ENCODE results near the gene RNF13. TPM values are rescaled to one million over a fixed set of nuclear protein-coding genes. Genes with fewer than 3 reads are reported as not detected.

RNF13 gene
- total and polyA plus RNA-seq, 2 donors (not counting 1 experiment from before 2014, with no cell fraction given), result 38.0 to 86.5 TPM

GRCh38 chr3:149886957-149887356 lies 73.9 kb downstream of the RNF13 start:
- H3K36me3 ChIP-seq (replicated peaks in 1 of 2; ENCODE audit: control extremely low read depth in 1 of 2, control insufficient read depth in 1 of 2, extremely low read depth in 1 of 2, insufficient read depth in 2 of 2, low read length in 1 of 2), result peaks cover 3 to 6% of the 10 kb centered on the region in 2 experiments
- TF ChIP-seq CTCF (IDR thresholded peaks at IDR 0.05), result no peak
- no peak for TF ChIP-seq EZH2 (IDR thresholded peaks at IDR 0.05; ENCODE audit: borderline replicate concordance, insufficient read depth, low read depth, low read length, poor library complexity, severe bottlenecking)
- peaks cover 6% of the 10 kb centered on the region for H4K20me1 ChIP-seq (ENCODE audit: control insufficient read depth, insufficient read depth, low read length, poor library complexity, severe bottlenecking)
- H3K27me3 Mint-ChIP-seq, result no peaks in the 10 kb centered on the region
- no peak overlapping the region for H3K27ac Mint-ChIP-seq
- no peak overlapping the region for H3K27ac ChIP-seq (ENCODE audit: low read length in 2 of 2)
- ChIA-PET POLR2A (no interaction called here), CTCF (no interaction called here)
- H2AFZ ChIP-seq (ENCODE audit: insufficient read depth, low read depth, low read length, poor library complexity, severe bottlenecking), result no peak overlapping the region
- H3K79me2 ChIP-seq (ENCODE audit: control insufficient read depth, insufficient read depth, low read length), result peaks cover 19% of the 10 kb centered on the region
- peaks cover 0 to 2% (median 0%) of the 10 kb centered on the region in 3 donors for H3K9me3 ChIP-seq (ENCODE audit: control extremely low read depth in 1 of 3, control insufficient read depth in 2 of 3, insufficient read depth in 1 of 3, low read length in 2 of 3)
- intact Hi-C loops (cut with micrococcal nuclease), result no loop called here
- no peak overlapping the region for H3K4me2 ChIP-seq (replicated peaks; ENCODE audit: low read depth, low read length, poor library complexity, severe bottlenecking)
- H3K4me3 ChIP-seq (ENCODE audit: control extremely low read depth in 1 of 5, extremely low read depth in 1 of 5, insufficient read depth in 1 of 5, low read depth in 2 of 5, low read length in 4 of 5), result no peak overlapping the region
- DNase-seq (no peak), ATAC-seq (ENCODE audit: low read depth) (no peak)
- peaks cover 11% of the 10 kb centered on the region for H3K4me1 Mint-ChIP-seq
- 98% methylated on average over 7 of the region's 9 CpGs for WGBS (ENCODE audit: insufficient coverage)
- no peak overlapping the region for H3K9ac ChIP-seq (ENCODE audit: low read length)
- peaks cover 4% of the 10 kb centered on the region for H3K9me3 Mint-ChIP-seq (ENCODE audit: insufficient read depth)
- H3K27me3 ChIP-seq (replicated peaks in 1 of 4; ENCODE audit: control extremely low read depth in 1 of 4, control insufficient read depth in 3 of 4, insufficient read depth in 4 of 4, low read length in 3 of 4), result no peaks in the 10 kb centered on the region
- peaks cover 0 to under 1% of the 10 kb centered on the region in 2 donors for H3K4me1 ChIP-seq (ENCODE audit: control insufficient read depth in 2 of 2, insufficient read depth in 2 of 2, low read length in 2 of 2)
- H3K4me3 Mint-ChIP-seq, result no peak overlapping the region

- Mint-ChIP-seq H3K4me3 (no peak overlapping the region), H3K27ac (no peak overlapping the region), H3K4me1 (no peaks in the 10 kb centered on the region), H3K27me3 (no peaks in the 10 kb centered on the region), H3K9me3 (ENCODE audit: insufficient read depth) (no peaks in the 10 kb centered on the region)
- TF ChIP-seq EZH2 (IDR thresholded peaks at IDR 0.05; ENCODE audit: borderline replicate concordance, insufficient read depth, low read depth, low read length, poor library complexity, severe bottlenecking) (no peak), CTCF (IDR thresholded peaks at IDR 0.05) (no peak)
- no peak overlapping the region for H3K4me2 ChIP-seq (replicated peaks; ENCODE audit: low read depth, low read length, poor library complexity, severe bottlenecking)
- no peaks in the 10 kb centered on the region for H3K9me3 ChIP-seq (ENCODE audit: control extremely low read depth in 1 of 3, control insufficient read depth in 2 of 3, insufficient read depth in 1 of 3, low read length in 2 of 3)
- H3K27me3 ChIP-seq (replicated peaks in 1 of 4; ENCODE audit: control extremely low read depth in 1 of 4, control insufficient read depth in 3 of 4, insufficient read depth in 4 of 4, low read length in 3 of 4), result no peaks in the 10 kb centered on the region
- POLR2A ChIA-PET, result no interaction called here
- H3K9ac ChIP-seq (ENCODE audit: low read length), result no peak overlapping the region
- H3K4me3 ChIP-seq (ENCODE audit: control extremely low read depth in 1 of 5, extremely low read depth in 1 of 5, insufficient read depth in 1 of 5, low read depth in 2 of 5, low read length in 4 of 5), result no peak overlapping the region
- CTCF ChIA-PET, result no interaction called here
- H3K36me3 ChIP-seq (replicated peaks in 1 of 2; ENCODE audit: control extremely low read depth in 1 of 2, control insufficient read depth in 1 of 2, extremely low read depth in 1 of 2, insufficient read depth in 2 of 2, low read length in 1 of 2), result peaks cover 5 to 10% of the 10 kb centered on the region in 2 experiments
- intact Hi-C loops (cut with micrococcal nuclease), result no loop called here
- H3K4me1 ChIP-seq (ENCODE audit: control insufficient read depth in 2 of 2, insufficient read depth in 2 of 2, low read length in 2 of 2), result no peaks in the 10 kb centered on the region
- ATAC-seq (ENCODE audit: low read depth) (no peak), DNase-seq (no peak)
- peaks cover 14% of the 10 kb centered on the region for H3K79me2 ChIP-seq (ENCODE audit: control insufficient read depth, insufficient read depth, low read length)
- no peak overlapping the region for H3K27ac ChIP-seq (ENCODE audit: low read length in 2 of 2)
- H4K20me1 ChIP-seq (ENCODE audit: control insufficient read depth, insufficient read depth, low read length, poor library complexity, severe bottlenecking), result peaks cover 5% of the 10 kb centered on the region
- no peak overlapping the region for H2AFZ ChIP-seq (ENCODE audit: insufficient read depth, low read depth, low read length, poor library complexity, severe bottlenecking)
These were observed 78.6 kb downstream of the RNF13 start for GRCh38 chr3:149891621-149892020.
